Calu3 (cell line): ENCODE measurements around the gene SCRT2. TPM values are rescaled to one million over a fixed set of nuclear protein-coding genes. Genes with fewer than 3 reads are reported as not detected.
"Not testable (repeated sequence)": the region's sequence is repeated elsewhere in the genome, so short reads cannot be mapped to it uniquely, and the experiment has no call there.

Experiments
- Bru-seq: library from RNA; stranded (reverse); fragments of 400-500 nt; gene quantifications from one replicate; lab custom pipeline; 2021; lab: Mats Ljungman, UMichigan
- BruChase-seq, 2 experiments: library from RNA; stranded (reverse); fragments of 400-500 nt; gene quantifications; one replicate each; lab custom pipeline; 2021; lab: Mats Ljungman, UMichigan
- BruUV-seq: library from RNA; stranded (reverse); fragments of 400-500 nt; replicated peaks from 2 replicates; lab custom pipeline; 2021; lab: Mats Ljungman, UMichigan
- CTCF ChIA-PET: fragments of 300-600 bp; sonication (Branson Sonifier 250); formaldehyde crosslinking; loops from one replicate; lab custom pipeline; 2022; ENCODE audit warnings: antibody characterized with exemption; lab: Charles Lee
- DNase-seq: peaks from one replicate; pipeline ENCODE4 v3.0.0; 2022
- H3K27ac Mint-ChIP-seq: one replicate; pipeline ENCODE4 v1.8.0; 2022; ENCODE audit warnings: mixed read lengths; ENCODE audit not compliant: unreplicated experiment
- H3K27me3 Mint-ChIP-seq: one replicate; pipeline ENCODE4 v1.8.0; 2022; ENCODE audit warnings: mixed read lengths; ENCODE audit not compliant: unreplicated experiment
- H3K36me3 Mint-ChIP-seq: one replicate; pipeline ENCODE4 v1.8.0; 2022; ENCODE audit warnings: mild to moderate bottlenecking, moderate library complexity, mixed read lengths; ENCODE audit not compliant: insufficient read depth, unreplicated experiment
- H3K4me1 Mint-ChIP-seq: one replicate; pipeline ENCODE4 v1.8.0; 2022; ENCODE audit warnings: mild to moderate bottlenecking, low read depth, mixed read lengths; ENCODE audit not compliant: unreplicated experiment
- H3K4me3 Mint-ChIP-seq: one replicate; pipeline ENCODE4 v1.8.0; 2022; ENCODE audit warnings: mild to moderate bottlenecking, low read depth, moderate library complexity, mixed read lengths; ENCODE audit not compliant: unreplicated experiment
- H3K9me3 Mint-ChIP-seq: one replicate; pipeline ENCODE4 v1.8.0; 2022; ENCODE audit warnings: low read depth, mixed read lengths; ENCODE audit not compliant: unreplicated experiment
- intact Hi-C: fragments of 100-400 bp; cut with micrococcal nuclease; formaldehyde crosslinking; loops from one replicate; pipeline ENCODE4 v1.10.0; 2022; ENCODE audit not compliant: unreplicated experiment
- long read RNA-seq: library from polyadenylated mRNA; stranded (forward); transcript quantifications from one replicate; pipeline ENCODE4 v2.0.0, GENCODE V29; 2022
- total RNA-seq: library from RNA; stranded (reverse); gene quantifications from 2 replicates; pipeline ENCODE4 v1.2.3, GENCODE V29; 2022
- TF ChIP-seq, protein P1 (sequence below): fragments of 200-600 bp; IDR thresholded peaks from one replicate; pipeline ENCODE4 v1.8.0; 2022; ENCODE audit warnings: antibody characterized with exemption; ENCODE audit not compliant: unreplicated experiment

The SCRT2 gene
- not detected in 2 replicates for total RNA-seq
- Bru-seq, nascent RNA: not detected
- BruChase-seq, experiment 1, labeled RNA remaining after a 6-hour chase: not detected
- BruChase-seq, experiment 2, labeled RNA remaining after a 2-hour chase: not detected
- long read RNA-seq: 0 reads

DNA sequence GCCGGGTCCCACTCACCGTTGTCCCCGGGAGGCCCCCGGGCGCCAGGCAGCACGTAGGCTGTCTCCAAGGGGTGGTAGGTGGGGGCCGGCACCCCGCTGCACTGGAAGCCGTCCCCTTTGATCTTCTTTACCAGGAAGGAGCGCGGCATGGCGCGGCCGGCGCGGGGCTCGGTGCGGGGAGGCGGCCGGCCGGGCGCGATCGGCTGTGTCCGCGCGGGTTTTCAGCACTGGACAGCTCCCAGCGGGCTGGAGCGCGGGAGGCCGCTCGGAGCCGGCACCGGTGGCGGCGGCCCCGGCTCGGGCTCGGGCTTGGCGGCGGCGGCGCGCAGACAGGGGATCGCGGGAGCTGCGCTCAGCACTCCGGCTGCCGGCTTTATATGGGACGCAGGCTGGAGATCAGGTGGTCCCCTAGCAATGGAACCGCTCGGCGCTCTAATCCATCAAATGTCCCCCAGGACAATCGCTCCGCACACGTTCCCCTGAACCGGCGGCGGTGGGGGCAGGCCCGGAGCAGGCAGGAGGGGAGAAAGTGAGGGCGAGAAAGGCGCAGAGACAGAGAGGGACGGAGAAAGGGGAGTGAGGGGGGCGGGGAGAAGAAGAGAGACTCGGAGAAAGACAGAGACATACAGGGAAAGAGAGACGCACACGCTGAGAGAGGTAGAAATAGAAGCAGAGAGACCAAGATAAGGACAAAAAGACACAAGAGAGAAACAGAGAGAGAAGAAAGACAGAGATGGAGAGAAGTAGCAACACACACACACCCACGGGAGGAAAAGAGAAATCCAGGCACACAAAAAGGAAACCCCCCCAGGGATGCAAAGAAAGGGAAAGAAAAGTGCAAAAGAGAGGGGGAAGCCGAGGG lies at the start of gene SCRT2:
Gene SCRT2 (minus strand): TSS at position 350 of the 862 bp plus-strand sequence. CDS start 201 bp downstream, at position 149.
- Mint-ChIP-seq H3K4me3 (peak within 1 kb of the TSS; percentile 30), H3K4me1 (peaks cover 28% of the 10 kb centered on the region), H3K27me3 (peaks cover 82% of the 10 kb centered on the region), H3K9me3 (no peaks in the 10 kb centered on the region), H3K27ac (peak within 1 kb of the TSS; percentile 76), H3K36me3 (no peaks in the 10 kb centered on the region)
- no TSS peak for BruUV-seq
- CTCF ChIA-PET: interaction anchor here (0.7 to 0.9 kb wide), 2 partner anchors 9 to 178 kb away, joined by 3 to 5 read pairs; no protein-coding TSS in a partner anchor
- TF ChIP-seq, protein P1, sequence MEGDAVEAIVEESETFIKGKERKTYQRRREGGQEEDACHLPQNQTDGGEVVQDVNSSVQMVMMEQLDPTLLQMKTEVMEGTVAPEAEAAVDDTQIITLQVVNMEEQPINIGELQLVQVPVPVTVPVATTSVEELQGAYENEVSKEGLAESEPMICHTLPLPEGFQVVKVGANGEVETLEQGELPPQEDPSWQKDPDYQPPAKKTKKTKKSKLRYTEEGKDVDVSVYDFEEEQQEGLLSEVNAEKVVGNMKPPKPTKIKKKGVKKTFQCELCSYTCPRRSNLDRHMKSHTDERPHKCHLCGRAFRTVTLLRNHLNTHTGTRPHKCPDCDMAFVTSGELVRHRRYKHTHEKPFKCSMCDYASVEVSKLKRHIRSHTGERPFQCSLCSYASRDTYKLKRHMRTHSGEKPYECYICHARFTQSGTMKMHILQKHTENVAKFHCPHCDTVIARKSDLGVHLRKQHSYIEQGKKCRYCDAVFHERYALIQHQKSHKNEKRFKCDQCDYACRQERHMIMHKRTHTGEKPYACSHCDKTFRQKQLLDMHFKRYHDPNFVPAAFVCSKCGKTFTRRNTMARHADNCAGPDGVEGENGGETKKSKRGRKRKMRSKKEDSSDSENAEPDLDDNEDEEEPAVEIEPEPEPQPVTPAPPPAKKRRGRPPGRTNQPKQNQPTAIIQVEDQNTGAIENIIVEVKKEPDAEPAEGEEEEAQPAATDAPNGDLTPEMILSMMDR: no peak
- intact Hi-C loops: no loop called here
- peak; percentile 77 for DNase-seq

DNA sequence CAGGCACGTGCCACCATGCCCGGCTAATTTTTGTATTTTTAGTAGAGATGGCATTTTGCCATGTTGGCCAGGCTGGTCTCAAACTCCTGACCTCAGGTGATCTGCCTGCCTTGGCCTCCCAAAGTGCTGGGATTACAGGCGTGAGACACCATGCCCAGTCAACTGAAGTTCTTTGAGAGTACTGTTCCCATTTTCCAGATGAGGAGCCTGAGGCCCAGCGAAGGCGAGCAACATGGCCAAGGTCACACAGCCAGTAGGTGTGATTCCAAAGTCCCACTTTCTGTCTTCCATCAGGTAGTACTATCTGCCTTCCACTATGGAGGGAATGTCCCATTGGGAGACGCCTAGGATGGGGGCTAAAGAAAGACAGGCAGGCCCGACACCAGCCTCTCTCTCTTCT lies 49.2 kb upstream of the SCRT2 start:
- H3K4me1 Mint-ChIP-seq, H3K9me3 Mint-ChIP-seq, H3K4me3 Mint-ChIP-seq, BruUV-seq, CTCF ChIA-PET, H3K27ac Mint-ChIP-seq, H3K36me3 Mint-ChIP-seq, DNase-seq: not testable (repeated sequence)
- H3K27me3 Mint-ChIP-seq: peaks cover 75% of the 10 kb centered on the region
- intact Hi-C loops: loop anchor here (5.0 kb wide), 1 partner anchor 52 kb away; no protein-coding TSS in a partner anchor

DNA sequence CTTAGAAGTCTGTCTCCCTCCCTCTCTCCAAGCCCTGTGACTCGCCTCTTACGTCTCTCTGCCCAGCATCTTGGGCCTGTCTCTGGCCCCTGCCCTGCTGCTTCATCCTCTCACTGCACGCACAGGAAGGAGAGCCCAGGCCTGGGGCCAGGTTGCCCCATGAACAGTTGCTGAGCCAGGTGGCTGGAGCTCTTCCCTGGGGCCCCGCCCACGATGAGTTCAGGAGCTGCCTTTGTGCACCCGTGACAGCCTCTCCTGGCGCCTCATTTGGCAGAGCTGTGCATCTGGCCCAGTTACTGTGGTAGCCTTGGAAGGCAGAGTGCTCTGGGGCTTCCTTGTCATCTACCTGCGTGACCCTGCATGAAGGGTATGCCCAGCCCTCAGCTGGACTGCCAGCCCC lies 48.2 kb upstream of the SCRT2 start:
- Mint-ChIP-seq H3K4me3 (no peak overlapping the region), H3K4me1 (no peaks in the 10 kb centered on the region), H3K9me3 (no peaks in the 10 kb centered on the region), H3K27me3 (peaks cover 71% of the 10 kb centered on the region), H3K36me3 (no peaks in the 10 kb centered on the region), H3K27ac (no peak overlapping the region)
- CTCF ChIA-PET: no interaction called here
- TF ChIP-seq, protein P1: no peak
- no peak for DNase-seq
- intact Hi-C loops: no loop called here
- BruUV-seq: no TSS peak

DNA sequence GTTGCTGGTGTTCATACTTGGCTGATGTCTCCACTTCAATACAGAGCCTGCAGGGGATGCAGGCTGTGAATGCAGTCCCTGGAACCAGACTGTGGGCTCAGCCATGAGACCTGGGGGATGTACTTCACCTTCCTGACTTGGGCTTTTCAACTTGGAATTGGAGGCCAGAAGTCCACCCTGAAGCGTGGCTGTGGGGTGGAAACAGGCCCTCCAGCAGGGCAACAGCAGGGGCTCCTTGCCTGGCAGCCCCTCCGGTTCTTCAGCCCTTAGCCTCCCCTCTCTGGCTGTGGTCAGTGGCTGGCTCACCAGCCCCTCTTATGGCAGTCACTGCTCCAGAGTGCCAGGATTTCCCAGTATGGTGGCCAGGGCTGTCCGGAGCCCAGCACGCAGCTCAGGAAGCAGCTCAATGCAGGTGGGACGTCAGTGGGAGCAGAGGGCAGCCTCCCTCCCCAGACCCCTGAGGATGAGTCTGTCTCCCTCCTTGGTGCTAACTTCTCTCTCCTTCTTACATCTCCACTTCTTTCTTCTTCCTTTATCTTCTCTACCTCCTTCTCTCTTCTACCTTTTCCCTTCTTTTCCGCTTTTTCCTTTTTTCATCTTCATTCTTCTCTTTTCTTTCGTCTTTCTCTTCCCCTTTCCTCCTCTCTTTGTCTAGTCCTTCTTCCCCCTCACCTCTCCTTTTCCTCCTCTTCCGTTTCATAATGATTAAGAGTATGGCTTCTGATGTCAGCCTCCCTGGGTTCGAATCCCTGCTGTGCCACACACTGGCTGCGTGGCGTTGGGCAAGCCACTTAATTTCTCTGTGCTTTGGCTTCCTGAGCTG lies 47.4 kb upstream of the SCRT2 start:
- CTCF ChIA-PET: no interaction called here

More for the DNA sequence above, 47.4 kb upstream of the SCRT2 start:
- peaks cover 66% of the 10 kb centered on the region for H3K27me3 Mint-ChIP-seq
- H3K27ac Mint-ChIP-seq: no peak overlapping the region
- DNase-seq: no peak
- TF ChIP-seq, protein P1: no peak
- no TSS peak for BruUV-seq
- intact Hi-C loops: no loop called here
- H3K9me3 Mint-ChIP-seq: no peaks in the 10 kb centered on the region
- no peaks in the 10 kb centered on the region for H3K36me3 Mint-ChIP-seq
- H3K4me1 Mint-ChIP-seq: no peaks in the 10 kb centered on the region
- no peak overlapping the region for H3K4me3 Mint-ChIP-seq
